K562 (cell line): ENCODE data around the gene SELENOM. TPM values are rescaled to one million over a fixed set of nuclear protein-coding genes. Genes with fewer than 3 reads are reported as not detected.

Experiments used
- ATAC-seq: fragments of 200-7000 bp; cut with Tn5 transposase; 3 replicates; pipeline ENCODE4 v1.9.1; 2020; ENCODE audit warnings: moderate library complexity
- BruUV-seq: library from RNA; stranded (reverse); fragments of 400-500 nt; replicated peaks from 2 replicates; lab custom pipeline; 2021; lab: Mats Ljungman, UMichigan
- CTCF ChIA-PET: fragments of 300-600 bp; formaldehyde crosslinking; extraction: SDS; loops from one replicate; lab custom pipeline; 2021; ENCODE audit warnings: low intra/inter-chr PET ratio; lab: Yijun Ruan, JAX
- POLR2A ChIA-PET: fragments of 300-600, 350-650 bp; sonication (Branson Sonifier 250); formaldehyde crosslinking; extraction: SDS; loops from one replicate; lab custom pipeline; 2021; ENCODE audit warnings: antibody characterized with exemption, inconsistent platforms; lab: Yijun Ruan, JAX
- DNase-seq, 4 experiments: peaks; one replicate each; pipeline versions ENCODE4 v3.0.0 to v3.0.0-alpha.2; 2011 to 2018; ENCODE audit warnings: low spot score in 3 of 4, mixed read lengths in 3 of 4; ENCODE audit errors: extremely low read depth in 1 of 4
- FAIRE-seq: peaks from 2 replicates; lab custom pipeline; 2011; peaks lifted over from hg19 to GRCh38; lab: Jason Lieb, UNC
- H2AFZ ChIP-seq: 2 replicates; pipeline ENCODE4 v1.6.0; 2011; ENCODE audit warnings: low read depth, low read length, control low read depth, inconsistent platforms
- H3K27ac ChIP-seq: fragments of 200-600 bp; 3 replicates; pipeline ENCODE4 v1.8.0; 2011; ENCODE audit warnings: low read depth, mild to moderate bottlenecking, control low read depth, inconsistent platforms, low read length, moderate library complexity, mixed read lengths; ENCODE audit errors: extremely low read depth
- H3K27me3 ChIP-seq, 2 experiments: fragments of 300-600 bp in 1 of 2; 2 replicates in 1 of 2; 3 replicates in 1 of 2; pipeline versions ENCODE4 v1.6.0 to v1.8.0; 2011; ENCODE audit warnings: inconsistent platforms in 2 of 2, low read length in 2 of 2, mild to moderate bottlenecking in 1 of 2, mixed read lengths in 1 of 2, moderate library complexity in 1 of 2; ENCODE audit not compliant: control insufficient read depth in 2 of 2, insufficient read depth in 2 of 2
- H3K36me3 ChIP-seq: fragments of 300-600 bp; 3 replicates; pipeline ENCODE4 v1.8.0; 2011; ENCODE audit warnings: mild to moderate bottlenecking, low read length, inconsistent platforms; ENCODE audit not compliant: control insufficient read depth, insufficient read depth
- H3K4me1 ChIP-seq, 2 experiments: fragments of 200-600 bp in 1 of 2; replicated peaks in 1 of 2; 2 replicates in 1 of 2; 3 replicates in 1 of 2; pipeline versions ENCODE4 v1.5.1 to v1.8.0; 2011; ENCODE audit warnings: inconsistent platforms in 2 of 2, low read length in 2 of 2, mild to moderate bottlenecking in 1 of 2, mixed read lengths in 1 of 2, moderate library complexity in 1 of 2; ENCODE audit not compliant: control insufficient read depth in 2 of 2, insufficient read depth in 2 of 2
- H3K4me2 ChIP-seq: 2 replicates; pipeline ENCODE4 v1.6.1; 2011; ENCODE audit warnings: low read length, control low read depth, inconsistent platforms, mixed read lengths; ENCODE audit not compliant: insufficient read depth
- H3K4me3 ChIP-seq: fragments of 200-600 bp; sonication (generic), shearing (Covaris generic); 2 replicates; pipeline ENCODE4 v1.5.1; 2016; ENCODE audit warnings: control low read depth, inconsistent platforms
- H3K79me2 ChIP-seq: fragments of 200-600 bp; 3 replicates; pipeline ENCODE4 v1.8.0; 2011; ENCODE audit warnings: low read length, inconsistent platforms; ENCODE audit not compliant: control insufficient read depth, insufficient read depth
- H3K9ac ChIP-seq, 2 experiments: 2 replicates each; pipeline versions ENCODE4 v1.6.0 to v1.6.1; 2011; ENCODE audit warnings: low read depth in 2 of 2, low read length in 2 of 2, control low read depth in 1 of 2, inconsistent platforms in 1 of 2, mild to moderate bottlenecking in 1 of 2, mixed read lengths in 1 of 2; ENCODE audit not compliant: insufficient read depth in 1 of 2
- H3K9me1 ChIP-seq: one replicate; pipeline ENCODE4 v1.6.0; 2011; ENCODE audit warnings: inconsistent platforms, mild to moderate bottlenecking, low read length, moderate library complexity; ENCODE audit not compliant: control insufficient read depth, insufficient read depth
- H3K9me3 ChIP-seq: replicated peaks from 2 replicates; pipeline ENCODE4 v1.5.1; 2011; ENCODE audit warnings: low read depth, low read length, inconsistent platforms; ENCODE audit not compliant: control insufficient read depth, insufficient read depth
- H4K20me1 ChIP-seq: replicated peaks from 2 replicates; pipeline ENCODE4 v1.6.1; 2011; ENCODE audit warnings: low read length, inconsistent platforms, mixed read lengths; ENCODE audit not compliant: control insufficient read depth, insufficient read depth
- CHD4 ChIP-seq: fragments of 200-600 bp; sonication (generic); IDR thresholded peaks from 3 replicates; pipeline ENCODE4 v1.6.1; 2012; ENCODE audit warnings: low read depth, mild to moderate bottlenecking, mixed read lengths, low read length, inconsistent platforms; ENCODE audit not compliant: insufficient read depth, insufficient replicate concordance, poor library complexity, severe bottlenecking
- DIDO1 ChIP-seq: fragments of 450-650 bp; IDR thresholded peaks from 2 replicates; pipeline ENCODE4 v1.6.1; 2016; ENCODE audit warnings: low read depth, missing biosample characterization, missing genetic modification characterization
- MIER1 ChIP-seq: fragments of 450-650 bp; IDR thresholded peaks from 2 replicates; pipeline ENCODE4 v1.6.1; 2016; ENCODE audit warnings: antibody characterized with exemption, mild to moderate bottlenecking, low read depth
- POLR2H ChIP-seq: IDR thresholded peaks from 2 replicates; pipeline ENCODE4 v1.6.1; 2016; ENCODE audit warnings: missing genetic modification characterization, low read depth, mild to moderate bottlenecking, control low read depth, missing compliant biosample characterization, moderate library complexity
- SRSF7 ChIP-seq: fragments of 200-400 bp; formaldehyde crosslinking; optimal IDR thresholded peaks from 2 replicates; pipeline ENCODE3; 2017; ENCODE audit warnings: mild to moderate bottlenecking, low read depth, low read length
- ZNF707 ChIP-seq: fragments of 250-450 bp; sonication (Bioruptor Pico); conservative IDR thresholded peaks from 2 replicates; pipeline ENCODE4 v1.8.0; 2022; ENCODE audit warnings: inconsistent platforms, mild to moderate bottlenecking, moderate library complexity
- ZNF780A ChIP-seq: fragments of 250-450 bp; sonication (Bioruptor Pico); IDR thresholded peaks from 2 replicates; pipeline ENCODE4 v1.5.0; 2021; ENCODE audit warnings: mild to moderate bottlenecking
- WGBS: fragments of 100-300 bp; shearing (Covaris generic); methylation state at CpG from one replicate; pipeline ENCODE4 v1.1.6; 2016; ENCODE audit warnings: low coverage, mixed read lengths; ENCODE audit not compliant: insufficient coverage; ENCODE audit errors: missing lambda C conversion rate; 5-methylcytosine and 5-hydroxymethylcytosine counted together
- in situ Hi-C: fragments of 300-500 bp; cut with MboI; formaldehyde crosslinking; loops from 4 replicates; pipeline ENCODE4 v1.15.0; 2018; ENCODE audit warnings: inconsistent platforms, mixed read lengths
- intact Hi-C: fragments of 100-400 bp; cut with micrococcal nuclease; formaldehyde crosslinking; loops from 2 replicates; pipeline ENCODE4 v1.14.2; 2022
- polyA plus RNA-seq, 8 experiments: library from polyadenylated mRNA; depleted of rRNA in 4 of 8; stranded (reverse) in 5 of 8; unstranded in 3 of 8; fragments of >200 nt; fragmentation: Nextera tagmentation in 2 of 8; fragmentation: Illumina TruSeq in 1 of 8; extraction: Ambion mirVana in 2 of 8; extraction: Trizol in 1 of 8; gene quantifications; 2 replicates each; pipeline versions ENCODE4 v1.2.1 to v1.2.3, GENCODE V29; 2011 to 2014; ENCODE audit warnings: inconsistent platforms in 1 of 8, missing spikeins in 1 of 8
- total RNA-seq, 7 experiments: library from RNA; depleted of rRNA in 6 of 7; stranded (reverse); fragments of >200 nt in 6 of 7; fragmentation: Illumina TruSeq in 2 of 7; extraction: Trizol in 2 of 7; gene quantifications; 2 replicates each; pipeline versions ENCODE4 v1.2.1 to v1.2.3, GENCODE V29; 2011 to 2021; ENCODE audit warnings: low replicate concordance in 1 of 7
- TF ChIP-seq, protein P1 (sequence below): sonication (generic); formaldehyde crosslinking; IDR thresholded peaks from 2 replicates; pipeline ENCODE4 v1.8.1; 2022; ENCODE audit warnings: missing genetic modification reagents
- TF ChIP-seq, protein P2 (sequence below): fragments of 450-650 bp; IDR thresholded peaks from 2 replicates; pipeline ENCODE4 v1.6.1; 2017; ENCODE audit warnings: antibody characterized with exemption, mild to moderate bottlenecking
- TF ChIP-seq, protein P3 (sequence below): sonication (generic); formaldehyde crosslinking; IDR thresholded peaks from 2 replicates; pipeline ENCODE4 v1.8.1; 2023; ENCODE audit warnings: mild to moderate bottlenecking, missing genetic modification reagents
- TF ChIP-seq, protein P4 (sequence below): fragments of 450-650 bp; IDR thresholded peaks from 2 replicates; pipeline ENCODE4 v1.6.1; 2016; ENCODE audit warnings: low read depth, mild to moderate bottlenecking, moderate library complexity
- TF ChIP-seq, protein P5 (sequence below): sonication (generic); formaldehyde crosslinking; IDR thresholded peaks from 2 replicates; pipeline ENCODE4 v1.8.0; 2022; ENCODE audit warnings: mild to moderate bottlenecking, missing genetic modification reagents

SELENOM gene
- total and polyA plus RNA-seq, 9 of the 15 experiments (the other 6 are each of a cell fraction or from before 2014, with no cell fraction given), result 1.2 to 10.6 (median 3.7) TPM

DNA sequence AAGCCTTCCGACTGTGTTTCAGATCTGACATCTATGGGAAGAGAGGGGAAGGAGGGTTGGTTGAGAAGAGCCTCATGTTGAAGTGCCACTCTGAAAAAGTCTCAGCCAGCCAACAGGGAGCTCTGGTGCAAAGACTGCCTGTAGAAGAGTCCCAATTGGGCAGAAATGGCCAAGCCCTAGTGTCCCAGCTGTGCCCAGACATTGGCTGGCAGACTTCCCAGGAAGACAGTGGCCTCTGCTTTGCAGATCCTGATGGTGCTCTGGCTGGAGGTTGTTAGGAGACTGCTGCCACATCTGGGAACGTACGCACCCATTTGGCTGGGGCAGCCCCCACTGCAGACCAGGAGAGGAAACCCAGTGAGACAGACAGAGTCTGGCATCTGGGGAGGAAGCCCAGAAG lies 36.2 kb upstream of the SELENOM start:
- H3K79me2 ChIP-seq, result no peaks in the 10 kb centered on the region
- no peaks in the 10 kb centered on the region for H3K36me3 ChIP-seq
- H3K9me3 ChIP-seq, result no peaks in the 10 kb centered on the region
- ATAC-seq, result no peak
- ChIA-PET POLR2A (interaction anchor here (0.6 kb wide), 1 partner anchor 20 kb away, joined by 3 read pairs; no protein-coding TSS in a partner anchor), CTCF (no interaction called here)
- FAIRE-seq, result no peak
- 35% methylated on average over 3 of the region's 3 CpGs for WGBS
- no peak overlapping the region for H3K4me3 ChIP-seq
- intact Hi-C loops, result no loop called here
- no peak overlapping the region for H3K4me2 ChIP-seq
- no peaks in the 10 kb centered on the region for H3K9me1 ChIP-seq
- H3K4me1 ChIP-seq, result peaks cover 0 to 13% of the 10 kb centered on the region in 2 experiments; a peak in 3 of 5 replicates
- no peaks in the 10 kb centered on the region for H4K20me1 ChIP-seq
- no peak for DNase-seq
- H3K9ac ChIP-seq, result no peak overlapping the region
- no peaks in the 10 kb centered on the region; a peak in 1 of 5 replicates for H3K27me3 ChIP-seq
- H3K27ac ChIP-seq, result no peak overlapping the region
- in situ Hi-C loops, result loop anchor here (5.0 kb wide), 1 partner anchor 41 kb away; no protein-coding TSS in a partner anchor
- no peak overlapping the region for H2AFZ ChIP-seq
- BruUV-seq, result no TSS peak
- TF ChIP-seq CHD4 (no peak), POLR2H (no peak), SRSF7 (no peak), DIDO1 (tag) (no peak), ZNF780A (no peak), ZNF707 (CRISPR knock-in tag) (no peak), MIER1 (no peak)
- TF ChIP-seq, protein P1, sequence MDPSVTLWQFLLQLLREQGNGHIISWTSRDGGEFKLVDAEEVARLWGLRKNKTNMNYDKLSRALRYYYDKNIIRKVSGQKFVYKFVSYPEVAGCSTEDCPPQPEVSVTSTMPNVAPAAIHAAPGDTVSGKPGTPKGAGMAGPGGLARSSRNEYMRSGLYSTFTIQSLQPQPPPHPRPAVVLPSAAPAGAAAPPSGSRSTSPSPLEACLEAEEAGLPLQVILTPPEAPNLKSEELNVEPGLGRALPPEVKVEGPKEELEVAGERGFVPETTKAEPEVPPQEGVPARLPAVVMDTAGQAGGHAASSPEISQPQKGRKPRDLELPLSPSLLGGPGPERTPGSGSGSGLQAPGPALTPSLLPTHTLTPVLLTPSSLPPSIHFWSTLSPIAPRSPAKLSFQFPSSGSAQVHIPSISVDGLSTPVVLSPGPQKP (CRISPR knock-in tag), result no peak
- TF ChIP-seq, protein P2, sequence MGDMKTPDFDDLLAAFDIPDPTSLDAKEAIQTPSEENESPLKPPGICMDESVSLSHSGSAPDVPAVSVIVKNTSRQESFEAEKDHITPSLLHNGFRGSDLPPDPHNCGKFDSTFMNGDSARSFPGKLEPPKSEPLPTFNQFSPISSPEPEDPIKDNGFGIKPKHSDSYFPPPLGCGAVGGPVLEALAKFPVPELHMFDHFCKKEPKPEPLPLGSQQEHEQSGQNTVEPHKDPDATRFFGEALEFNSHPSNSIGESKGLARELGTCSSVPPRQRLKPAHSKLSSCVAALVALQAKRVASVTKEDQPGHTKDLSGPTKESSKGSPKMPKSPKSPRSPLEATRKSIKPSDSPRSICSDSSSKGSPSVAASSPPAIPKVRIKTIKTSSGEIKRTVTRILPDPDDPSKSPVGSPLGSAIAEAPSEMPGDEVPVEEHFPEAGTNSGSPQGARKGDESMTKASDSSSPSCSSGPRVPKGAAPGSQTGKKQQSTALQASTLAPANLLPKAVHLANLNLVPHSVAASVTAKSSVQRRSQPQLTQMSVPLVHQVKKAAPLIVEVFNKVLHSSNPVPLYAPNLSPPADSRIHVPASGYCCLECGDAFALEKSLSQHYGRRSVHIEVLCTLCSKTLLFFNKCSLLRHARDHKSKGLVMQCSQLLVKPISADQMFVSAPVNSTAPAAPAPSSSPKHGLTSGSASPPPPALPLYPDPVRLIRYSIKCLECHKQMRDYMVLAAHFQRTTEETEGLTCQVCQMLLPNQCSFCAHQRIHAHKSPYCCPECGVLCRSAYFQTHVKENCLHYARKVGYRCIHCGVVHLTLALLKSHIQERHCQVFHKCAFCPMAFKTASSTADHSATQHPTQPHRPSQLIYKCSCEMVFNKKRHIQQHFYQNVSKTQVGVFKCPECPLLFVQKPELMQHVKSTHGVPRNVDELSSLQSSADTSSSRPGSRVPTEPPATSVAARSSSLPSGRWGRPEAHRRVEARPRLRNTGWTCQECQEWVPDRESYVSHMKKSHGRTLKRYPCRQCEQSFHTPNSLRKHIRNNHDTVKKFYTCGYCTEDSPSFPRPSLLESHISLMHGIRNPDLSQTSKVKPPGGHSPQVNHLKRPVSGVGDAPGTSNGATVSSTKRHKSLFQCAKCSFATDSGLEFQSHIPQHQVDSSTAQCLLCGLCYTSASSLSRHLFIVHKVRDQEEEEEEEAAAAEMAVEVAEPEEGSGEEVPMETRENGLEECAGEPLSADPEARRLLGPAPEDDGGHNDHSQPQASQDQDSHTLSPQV, result no peak
- TF ChIP-seq, protein P3, sequence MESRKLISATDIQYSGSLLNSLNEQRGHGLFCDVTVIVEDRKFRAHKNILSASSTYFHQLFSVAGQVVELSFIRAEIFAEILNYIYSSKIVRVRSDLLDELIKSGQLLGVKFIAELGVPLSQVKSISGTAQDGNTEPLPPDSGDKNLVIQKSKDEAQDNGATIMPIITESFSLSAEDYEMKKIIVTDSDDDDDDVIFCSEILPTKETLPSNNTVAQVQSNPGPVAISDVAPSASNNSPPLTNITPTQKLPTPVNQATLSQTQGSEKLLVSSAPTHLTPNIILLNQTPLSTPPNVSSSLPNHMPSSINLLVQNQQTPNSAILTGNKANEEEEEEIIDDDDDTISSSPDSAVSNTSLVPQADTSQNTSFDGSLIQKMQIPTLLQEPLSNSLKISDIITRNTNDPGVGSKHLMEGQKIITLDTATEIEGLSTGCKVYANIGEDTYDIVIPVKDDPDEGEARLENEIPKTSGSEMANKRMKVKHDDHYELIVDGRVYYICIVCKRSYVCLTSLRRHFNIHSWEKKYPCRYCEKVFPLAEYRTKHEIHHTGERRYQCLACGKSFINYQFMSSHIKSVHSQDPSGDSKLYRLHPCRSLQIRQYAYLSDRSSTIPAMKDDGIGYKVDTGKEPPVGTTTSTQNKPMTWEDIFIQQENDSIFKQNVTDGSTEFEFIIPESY, result no peak
- TF ChIP-seq, protein P4, sequence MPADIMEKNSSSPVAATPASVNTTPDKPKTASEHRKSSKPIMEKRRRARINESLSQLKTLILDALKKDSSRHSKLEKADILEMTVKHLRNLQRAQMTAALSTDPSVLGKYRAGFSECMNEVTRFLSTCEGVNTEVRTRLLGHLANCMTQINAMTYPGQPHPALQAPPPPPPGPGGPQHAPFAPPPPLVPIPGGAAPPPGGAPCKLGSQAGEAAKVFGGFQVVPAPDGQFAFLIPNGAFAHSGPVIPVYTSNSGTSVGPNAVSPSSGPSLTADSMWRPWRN, result no peak
- TF ChIP-seq, protein P5, sequence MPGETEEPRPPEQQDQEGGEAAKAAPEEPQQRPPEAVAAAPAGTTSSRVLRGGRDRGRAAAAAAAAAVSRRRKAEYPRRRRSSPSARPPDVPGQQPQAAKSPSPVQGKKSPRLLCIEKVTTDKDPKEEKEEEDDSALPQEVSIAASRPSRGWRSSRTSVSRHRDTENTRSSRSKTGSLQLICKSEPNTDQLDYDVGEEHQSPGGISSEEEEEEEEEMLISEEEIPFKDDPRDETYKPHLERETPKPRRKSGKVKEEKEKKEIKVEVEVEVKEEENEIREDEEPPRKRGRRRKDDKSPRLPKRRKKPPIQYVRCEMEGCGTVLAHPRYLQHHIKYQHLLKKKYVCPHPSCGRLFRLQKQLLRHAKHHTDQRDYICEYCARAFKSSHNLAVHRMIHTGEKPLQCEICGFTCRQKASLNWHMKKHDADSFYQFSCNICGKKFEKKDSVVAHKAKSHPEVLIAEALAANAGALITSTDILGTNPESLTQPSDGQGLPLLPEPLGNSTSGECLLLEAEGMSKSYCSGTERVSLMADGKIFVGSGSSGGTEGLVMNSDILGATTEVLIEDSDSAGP, result no peak
